ENCODE data around the gene ELK3. TPM values are rescaled to one million over a fixed set of nuclear protein-coding genes. Genes with fewer than 3 reads are reported as not detected.

ELK3 gene
- total and polyA plus RNA-seq, 2 of the 13 experiments (the other 11 are each of a cell fraction or from before 2014, with no cell fraction given): 2.9 to 3.2 TPM

- H3K27ac ChIP-seq (ENCODE audit: extremely low read length, insufficient read depth, low read length): no peak overlapping the region
- DNase-seq (ENCODE audit: low spot score) (no peak), FAIRE-seq (no peak), ATAC-seq (no peak)
- no peaks in the 10 kb centered on the region for H3K4me1 ChIP-seq (ENCODE audit: insufficient read depth, low read length)
- H2AFZ ChIP-seq (ENCODE audit: low read length): no peak overlapping the region
- no peaks in the 10 kb centered on the region for H4K20me1 ChIP-seq (ENCODE audit: insufficient read depth, low read length)
- TF ChIP-seq GATA4 (IDR thresholded peaks at IDR 0.05; ENCODE audit: borderline replicate concordance, low read depth): no peak
- TF ChIP-seq, protein P1, sequence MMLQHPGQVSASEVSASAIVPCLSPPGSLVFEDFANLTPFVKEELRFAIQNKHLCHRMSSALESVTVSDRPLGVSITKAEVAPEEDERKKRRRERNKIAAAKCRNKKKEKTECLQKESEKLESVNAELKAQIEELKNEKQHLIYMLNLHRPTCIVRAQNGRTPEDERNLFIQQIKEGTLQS (CRISPR knock-in tag; IDR thresholded peaks at IDR 0.05): no peak
- TF ChIP-seq KAT8 (CRISPR knock-in tag; IDR thresholded peaks at IDR 0.05): no peak
- TF ChIP-seq NFE2 (CRISPR knock-in tag; IDR thresholded peaks at IDR 0.05): no peak
- no peak overlapping the region for H3K4me2 ChIP-seq (ENCODE audit: low read depth, low read length)
- H3K9ac ChIP-seq (ENCODE audit: insufficient read depth, low read depth, low read length): no peak overlapping the region
- in situ Hi-C loops (cut with HindIII; ENCODE audit: extremely low pct_ligation_motif_present, low pct_unique_long_range_greater_than_20kb) (no loop called here), intact Hi-C loops (cut with micrococcal nuclease; ENCODE audit: unreplicated experiment) (no loop called here)
- H3K36me3 ChIP-seq (replicated peaks in 1 of 2; ENCODE audit: control insufficient read depth in 1 of 2, insufficient read depth in 2 of 2, low read length in 2 of 2): no peaks in the 10 kb centered on the region
- H3K4me3 ChIP-seq (replicated peaks in 1 of 3; ENCODE audit: insufficient read depth in 1 of 3, low read depth in 2 of 3, low read length in 3 of 3): no peak overlapping the region
- H3K9me3 ChIP-seq (ENCODE audit: low read length): no peaks in the 10 kb centered on the region
- 56% methylated on average over 1 of the region's 1 CpG for WGBS (ENCODE audit: low lambda C conversion rate)
- ChIA-PET POLR2A (no interaction called here), CTCF (ENCODE audit: low intra/inter-chr PET ratio, low total read pairs) (no interaction called here)
- peaks cover 0 to under 1% of the 10 kb centered on the region in 2 experiments; a peak in 1 of 5 replicates for H3K27me3 ChIP-seq (ENCODE audit: control insufficient read depth in 1 of 2, insufficient read depth in 2 of 2, low read length in 2 of 2)
- H3K79me2 ChIP-seq (ENCODE audit: insufficient read depth, low read length): no peaks in the 10 kb centered on the region
- BruUV-seq (replicated peaks): no TSS peak
Measured at GRCh38 chr12:96177013-96177412, 17.2 kb upstream of the ELK3 start.

GRCh38 chr12:96183734-96184370, 10.3 kb upstream of the ELK3 start:
- TF ChIP-seq MAFK (conservative IDR thresholded peaks at IDR 0.05 in 1 of 2, IDR thresholded peaks at IDR 0.05 in 1 of 2; ENCODE audit: low read length in 2 of 2) (peak; percentile 68 to 82), RARG (CRISPR knock-in tag; IDR thresholded peaks at IDR 0.05; ENCODE audit: low read depth) (no peak), MAFF (IDR thresholded peaks at IDR 0.05; ENCODE audit: low read depth, low read length) (peak; percentile 76), EED (CRISPR knock-in tag; IDR thresholded peaks at IDR 0.05) (no peak)
- WGBS (ENCODE audit: low lambda C conversion rate): 64% methylated on average over 4 of the region's 4 CpGs
- no peaks in the 10 kb centered on the region for H4K20me1 ChIP-seq (ENCODE audit: insufficient read depth, low read length)
- no peaks in the 10 kb centered on the region for H3K79me2 ChIP-seq (ENCODE audit: insufficient read depth, low read length)
- no peak overlapping the region for H3K4me2 ChIP-seq (ENCODE audit: low read depth, low read length)
- CTCF ChIA-PET (ENCODE audit: low intra/inter-chr PET ratio, low total read pairs): no interaction called here
- H3K4me1 ChIP-seq (ENCODE audit: insufficient read depth, low read length): no peaks in the 10 kb centered on the region
- no peaks in the 10 kb centered on the region for H3K9me3 ChIP-seq (ENCODE audit: low read length)
- in situ Hi-C loops (cut with HindIII; ENCODE audit: extremely low pct_ligation_motif_present, low pct_unique_long_range_greater_than_20kb): no loop called here
- BruUV-seq (replicated peaks): no TSS peak
- H3K27me3 ChIP-seq (ENCODE audit: control insufficient read depth in 1 of 2, insufficient read depth in 2 of 2, low read length in 2 of 2): peaks cover 3 to 33% of the 10 kb centered on the region in 2 experiments; a peak in 4 of 5 replicates
- ATAC-seq: no peak
- no peak for FAIRE-seq
- no peak overlapping the region for H3K4me3 ChIP-seq (replicated peaks in 1 of 3; ENCODE audit: insufficient read depth in 1 of 3, low read depth in 2 of 3, low read length in 3 of 3)
- POLR2A ChIA-PET: no interaction called here
- no peak overlapping the region for H3K27ac ChIP-seq (ENCODE audit: extremely low read length, insufficient read depth, low read length)
- H3K36me3 ChIP-seq (replicated peaks in 1 of 2; ENCODE audit: control insufficient read depth in 1 of 2, insufficient read depth in 2 of 2, low read length in 2 of 2): no peaks in the 10 kb centered on the region
- no peak overlapping the region for H3K9ac ChIP-seq (ENCODE audit: insufficient read depth, low read depth, low read length)
- DNase-seq (ENCODE audit: low spot score): no peak
- no peak overlapping the region for H2AFZ ChIP-seq (ENCODE audit: low read length)
- intact Hi-C loops (cut with micrococcal nuclease; ENCODE audit: unreplicated experiment): no loop called here

All from HepG2 (cell line).